ENCODE results near the gene DCLRE1B. TPM values are rescaled to one million over a fixed set of nuclear protein-coding genes. Genes with fewer than 3 reads are reported as not detected.

The DCLRE1B gene
- total RNA-seq, 1 experiment from 2014 or later: 6.9 TPM

GRCh38 chr1:113918243-113918642, 13.1 kb downstream of the DCLRE1B start:
- H3K27me3 ChIP-seq (replicated peaks; ENCODE audit: control insufficient read depth, insufficient read depth, low read length): no peaks in the 10 kb centered on the region
- intact Hi-C loops (cut with micrococcal nuclease; ENCODE audit: unreplicated experiment): no loop called here
- H3K27ac Mint-ChIP-seq (ENCODE audit: unreplicated experiment): no peak overlapping the region
- no peak for DNase-seq
- H3K4me3 ChIP-seq (ENCODE audit: low read depth, low read length): no peak overlapping the region
- H3K4me1 ChIP-seq: no peaks in the 10 kb centered on the region
- no peaks in the 10 kb centered on the region for H3K27me3 Mint-ChIP-seq (ENCODE audit: insufficient read depth, unreplicated experiment)
- no peaks in the 10 kb centered on the region for H3K4me1 Mint-ChIP-seq (ENCODE audit: low read depth, unreplicated experiment)
- CTCF ChIA-PET: no interaction called here
- H3K36me3 Mint-ChIP-seq (ENCODE audit: insufficient read depth, unreplicated experiment): no peaks in the 10 kb centered on the region
- H3K4me3 Mint-ChIP-seq (ENCODE audit: unreplicated experiment): no peak overlapping the region
- POLR2A ChIA-PET: no interaction called here
- no peaks in the 10 kb centered on the region for H3K36me3 ChIP-seq (ENCODE audit: control insufficient read depth, insufficient read depth, low read length)
- BruUV-seq (replicated peaks): no TSS peak
- H3K9me3 ChIP-seq: no peaks in the 10 kb centered on the region
- no peak for TF ChIP-seq CTCF (IDR thresholded peaks at IDR 0.05; ENCODE audit: insufficient read depth in 1 of 2, low read depth in 1 of 2, low read length in 1 of 2, severe bottlenecking in 1 of 2, unreplicated experiment in 1 of 2)
- no peaks in the 10 kb centered on the region for H3K9me3 Mint-ChIP-seq (ENCODE audit: unreplicated experiment)

- no peak for DNase-seq
- H3K4me3 Mint-ChIP-seq (ENCODE audit: unreplicated experiment): no peak overlapping the region
- H3K9me3 Mint-ChIP-seq (ENCODE audit: unreplicated experiment): no peaks in the 10 kb centered on the region
- H3K27me3 ChIP-seq (replicated peaks; ENCODE audit: control insufficient read depth, insufficient read depth, low read length): no peaks in the 10 kb centered on the region
- H3K4me1 Mint-ChIP-seq (ENCODE audit: low read depth, unreplicated experiment): peaks cover 7% of the 10 kb centered on the region
- no peak for TF ChIP-seq CTCF (IDR thresholded peaks at IDR 0.05; ENCODE audit: insufficient read depth in 1 of 2, low read depth in 1 of 2, low read length in 1 of 2, severe bottlenecking in 1 of 2, unreplicated experiment in 1 of 2)
- no peaks in the 10 kb centered on the region for H3K36me3 Mint-ChIP-seq (ENCODE audit: insufficient read depth, unreplicated experiment)
- intact Hi-C loops (cut with micrococcal nuclease; ENCODE audit: unreplicated experiment): no loop called here
- H3K4me3 ChIP-seq (ENCODE audit: low read depth, low read length): no peak overlapping the region
- ChIA-PET POLR2A (no interaction called here), CTCF (no interaction called here)
- no peaks in the 10 kb centered on the region for H3K4me1 ChIP-seq
- no peak overlapping the region for H3K27ac Mint-ChIP-seq (ENCODE audit: unreplicated experiment)
- no peaks in the 10 kb centered on the region for H3K9me3 ChIP-seq
- no TSS peak for BruUV-seq (replicated peaks)
- H3K36me3 ChIP-seq (ENCODE audit: control insufficient read depth, insufficient read depth, low read length): no peaks in the 10 kb centered on the region
- H3K27me3 Mint-ChIP-seq (ENCODE audit: insufficient read depth, unreplicated experiment): no peaks in the 10 kb centered on the region
Measured at GRCh38 chr1:113922957-113923356, 17.8 kb downstream of the DCLRE1B start.

GRCh38 chr1:113924473-113924872, 19.3 kb downstream of the DCLRE1B start:
- POLR2A ChIA-PET: no interaction called here
- no TSS peak for BruUV-seq (replicated peaks)
- no peak overlapping the region for H3K4me3 ChIP-seq (ENCODE audit: low read depth, low read length)

More at GRCh38 chr1:113924473-113924872, 19.3 kb downstream of the DCLRE1B start:
- no peak for TF ChIP-seq CTCF (IDR thresholded peaks at IDR 0.05; ENCODE audit: insufficient read depth in 1 of 2, low read depth in 1 of 2, low read length in 1 of 2, severe bottlenecking in 1 of 2, unreplicated experiment in 1 of 2)
- H3K9me3 Mint-ChIP-seq (ENCODE audit: unreplicated experiment): no peaks in the 10 kb centered on the region
- H3K4me1 Mint-ChIP-seq (ENCODE audit: low read depth, unreplicated experiment): peaks cover 13% of the 10 kb centered on the region
- H3K27ac Mint-ChIP-seq (ENCODE audit: unreplicated experiment): no peak overlapping the region
- Histone ChIP-seq H3K36me3 (ENCODE audit: control insufficient read depth, insufficient read depth, low read length) (no peaks in the 10 kb centered on the region), H3K27me3 (replicated peaks; ENCODE audit: control insufficient read depth, insufficient read depth, low read length) (no peaks in the 10 kb centered on the region), H3K4me1 (no peaks in the 10 kb centered on the region), H3K9me3 (no peaks in the 10 kb centered on the region)
- intact Hi-C loops (cut with micrococcal nuclease; ENCODE audit: unreplicated experiment): no loop called here
- H3K4me3 Mint-ChIP-seq (ENCODE audit: unreplicated experiment): no peak overlapping the region
- H3K36me3 Mint-ChIP-seq (ENCODE audit: insufficient read depth, unreplicated experiment): no peaks in the 10 kb centered on the region
- H3K27me3 Mint-ChIP-seq (ENCODE audit: insufficient read depth, unreplicated experiment): no peaks in the 10 kb centered on the region
- CTCF ChIA-PET: no interaction called here
- no peak for DNase-seq

Measured in Caco-2 (cell line).